Subcutaneous adipose tissue (tissue), 4 donors: ENCODE data around the gene HS3ST4. TPM values are rescaled to one million over a fixed set of nuclear protein-coding genes. Genes with fewer than 3 reads are reported as not detected.

Source experiments
- CTCF ChIP-seq: fragments of 450-650 bp; IDR thresholded peaks from one replicate; pipeline ENCODE4 v1.5.1; 2016; ENCODE audit warnings: low read depth, mild to moderate bottlenecking, control low read depth, antibody characterized with exemption, moderate library complexity
- small RNA-seq: library from RNA; depleted of rRNA; stranded (forward); fragments of <200 nt; gene quantifications from one replicate; pipeline ENCODE3, GENCODE V24; 2016
- total RNA-seq, 4 donors: library from RNA; depleted of rRNA; stranded (reverse); fragments of >200 nt; gene quantifications; one replicate each; pipeline ENCODE4 v1.1.0, GENCODE V29; 2016

The HS3ST4 gene
- total RNA-seq, 4 donors from 2014 or later = not detected

GRCh38 chr16:26186091-26186615 lies 494.4 kb downstream of the HS3ST4 start:
- TF ChIP-seq CTCF = no peak

Small RNA genes within 50 kb of the gene (small RNA-seq; reads per million reads assigned to genes)
- gene HMGN2P3 = not detected
- gene MIR548W = not detected
- not detected for gene RNA5SP405
